Liver (tissue), 3 donors: ENCODE measurements around the gene FRK.
"Not testable (repeated sequence)": the region's sequence is repeated elsewhere in the genome, so short reads cannot be mapped to it uniquely, and the experiment has no call there.

Experiments
- FOXA1 ChIP-seq: IDR thresholded peaks from 2 replicates; pipeline ENCODE4 v1.6.1; 2016; ENCODE audit warnings: antibody characterized with exemption
- GABPA ChIP-seq, 2 donors: IDR thresholded peaks in 1 of 2; conservative IDR thresholded peaks in 1 of 2; 2 replicates each; pipeline ENCODE4 v1.6.1; 2016; ENCODE audit warnings: antibody characterized with exemption in 2 of 2, mild to moderate bottlenecking in 1 of 2, moderate library complexity in 1 of 2
- HNF4A ChIP-seq, 2 donors: conservative IDR thresholded peaks; 2 replicates each; pipeline ENCODE4 v1.6.1; 2016; ENCODE audit warnings: antibody characterized with exemption in 2 of 2, mild to moderate bottlenecking in 2 of 2
- JUND ChIP-seq, 2 donors: IDR thresholded peaks; 2 replicates each; pipeline ENCODE4 v1.6.1; 2016; ENCODE audit warnings: antibody characterized with exemption in 2 of 2
- RAD21 ChIP-seq, 2 donors: IDR thresholded peaks; 2 replicates each; pipeline ENCODE4 v1.6.1; 2016; ENCODE audit warnings: antibody characterized with exemption in 2 of 2, mild to moderate bottlenecking in 2 of 2
- REST ChIP-seq: IDR thresholded peaks from 2 replicates; pipeline ENCODE4 v1.6.1; 2016; ENCODE audit warnings: antibody characterized with exemption, mild to moderate bottlenecking
- RXRA ChIP-seq, 2 donors: IDR thresholded peaks; 2 replicates each; pipeline ENCODE4 v1.6.1; 2017 to 2018; ENCODE audit warnings: antibody characterized with exemption in 2 of 2, mild to moderate bottlenecking in 1 of 2
- SP1 ChIP-seq: IDR thresholded peaks from 2 replicates; pipeline ENCODE4 v1.6.1; 2018; ENCODE audit warnings: antibody characterized with exemption, mild to moderate bottlenecking
- TAF1 ChIP-seq: conservative IDR thresholded peaks from 2 replicates; pipeline ENCODE4 v1.6.1; 2016; ENCODE audit warnings: antibody characterized with exemption, mild to moderate bottlenecking
- ZBTB33 ChIP-seq: IDR thresholded peaks from 2 replicates; pipeline ENCODE4 v1.6.1; 2016; ENCODE audit warnings: antibody characterized with exemption
- TF ChIP-seq, protein P1 (sequence below): fragments of 150-350 bp; IDR thresholded peaks from 2 replicates; pipeline ENCODE4 v1.5.1; 2017; ENCODE audit warnings: improper control_type of control experiment, low read depth, low read length; ENCODE audit not compliant: missing input control
- TF ChIP-seq, protein P2 (sequence below): IDR thresholded peaks from 2 replicates; pipeline ENCODE4 v1.6.1; 2016; ENCODE audit warnings: antibody characterized with exemption
- TF ChIP-seq, protein P3 (sequence below): IDR thresholded peaks from 2 replicates; pipeline ENCODE4 v1.6.1; 2016; ENCODE audit warnings: antibody characterized with exemption
- donor health status: healthy.
- donor health status: healthy.

DNA sequence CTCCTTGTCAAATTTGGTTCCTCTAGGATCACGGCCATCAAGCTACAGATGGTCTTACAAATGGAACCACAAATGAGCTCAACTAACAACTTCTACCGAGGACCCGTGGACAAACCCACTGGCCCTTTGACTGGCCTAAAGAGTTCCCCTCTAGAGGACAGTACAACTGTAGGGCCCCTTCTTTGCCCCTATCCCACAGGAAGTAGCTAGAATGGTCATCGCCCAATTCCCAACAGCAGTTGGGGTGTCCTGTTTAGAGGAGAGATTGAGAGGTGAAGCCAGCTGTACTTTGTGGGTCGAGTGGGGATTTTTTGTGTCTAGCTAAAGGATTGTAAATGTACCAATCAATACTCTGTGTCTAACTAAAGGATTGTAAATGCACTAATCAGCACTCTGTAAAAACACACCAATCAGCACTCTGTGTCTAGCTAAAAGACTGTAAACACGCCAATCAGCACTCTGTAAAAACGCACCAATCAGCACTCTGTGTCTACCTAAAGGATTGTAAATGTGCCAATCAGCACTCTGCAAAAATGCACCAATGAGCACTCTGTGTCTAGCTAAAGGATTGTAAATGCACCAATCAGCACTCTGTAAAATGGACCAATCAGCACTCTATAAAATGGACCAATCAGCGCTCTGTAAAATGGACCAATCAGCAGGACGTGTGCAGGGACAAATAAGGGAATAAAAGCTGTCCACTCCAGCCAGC lies 35.5 kb upstream of the FRK start:
- TF ChIP-seq, protein P1, sequence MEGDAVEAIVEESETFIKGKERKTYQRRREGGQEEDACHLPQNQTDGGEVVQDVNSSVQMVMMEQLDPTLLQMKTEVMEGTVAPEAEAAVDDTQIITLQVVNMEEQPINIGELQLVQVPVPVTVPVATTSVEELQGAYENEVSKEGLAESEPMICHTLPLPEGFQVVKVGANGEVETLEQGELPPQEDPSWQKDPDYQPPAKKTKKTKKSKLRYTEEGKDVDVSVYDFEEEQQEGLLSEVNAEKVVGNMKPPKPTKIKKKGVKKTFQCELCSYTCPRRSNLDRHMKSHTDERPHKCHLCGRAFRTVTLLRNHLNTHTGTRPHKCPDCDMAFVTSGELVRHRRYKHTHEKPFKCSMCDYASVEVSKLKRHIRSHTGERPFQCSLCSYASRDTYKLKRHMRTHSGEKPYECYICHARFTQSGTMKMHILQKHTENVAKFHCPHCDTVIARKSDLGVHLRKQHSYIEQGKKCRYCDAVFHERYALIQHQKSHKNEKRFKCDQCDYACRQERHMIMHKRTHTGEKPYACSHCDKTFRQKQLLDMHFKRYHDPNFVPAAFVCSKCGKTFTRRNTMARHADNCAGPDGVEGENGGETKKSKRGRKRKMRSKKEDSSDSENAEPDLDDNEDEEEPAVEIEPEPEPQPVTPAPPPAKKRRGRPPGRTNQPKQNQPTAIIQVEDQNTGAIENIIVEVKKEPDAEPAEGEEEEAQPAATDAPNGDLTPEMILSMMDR: not testable (repeated sequence)
- TF ChIP-seq, protein P2, sequence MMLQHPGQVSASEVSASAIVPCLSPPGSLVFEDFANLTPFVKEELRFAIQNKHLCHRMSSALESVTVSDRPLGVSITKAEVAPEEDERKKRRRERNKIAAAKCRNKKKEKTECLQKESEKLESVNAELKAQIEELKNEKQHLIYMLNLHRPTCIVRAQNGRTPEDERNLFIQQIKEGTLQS: not testable (repeated sequence)
- TF ChIP-seq REST; ZBTB33; JUND (IDR thresholded peaks at IDR 0.05); TAF1; RXRA (IDR thresholded peaks at IDR 0.05); HNF4A (conservative IDR thresholded peaks at IDR 0.05); RAD21 (IDR thresholded peaks at IDR 0.05); FOXA1; GABPA (IDR thresholded peaks at IDR 0.05 in 1 of 2, conservative IDR thresholded peaks at IDR 0.05 in 1 of 2); SP1: not testable (repeated sequence)
- TF ChIP-seq, protein P3, sequence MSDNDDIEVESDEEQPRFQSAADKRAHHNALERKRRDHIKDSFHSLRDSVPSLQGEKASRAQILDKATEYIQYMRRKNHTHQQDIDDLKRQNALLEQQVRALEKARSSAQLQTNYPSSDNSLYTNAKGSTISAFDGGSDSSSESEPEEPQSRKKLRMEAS: not testable (repeated sequence)
